GM21529 (cell line): Measurements from ENCODE around the gene RNGTT.
A peak's percentile ranks its signal among the peaks of the same experiment; 100 is the strongest.

ENCODE experiments used
- ATAC-seq: cut with Tn5 transposase; IDR thresholded peaks from one replicate; pipeline ENCODE4 v1.9.1; 2021; ENCODE audit not compliant: unreplicated experiment

The RNGTT gene

DNA sequence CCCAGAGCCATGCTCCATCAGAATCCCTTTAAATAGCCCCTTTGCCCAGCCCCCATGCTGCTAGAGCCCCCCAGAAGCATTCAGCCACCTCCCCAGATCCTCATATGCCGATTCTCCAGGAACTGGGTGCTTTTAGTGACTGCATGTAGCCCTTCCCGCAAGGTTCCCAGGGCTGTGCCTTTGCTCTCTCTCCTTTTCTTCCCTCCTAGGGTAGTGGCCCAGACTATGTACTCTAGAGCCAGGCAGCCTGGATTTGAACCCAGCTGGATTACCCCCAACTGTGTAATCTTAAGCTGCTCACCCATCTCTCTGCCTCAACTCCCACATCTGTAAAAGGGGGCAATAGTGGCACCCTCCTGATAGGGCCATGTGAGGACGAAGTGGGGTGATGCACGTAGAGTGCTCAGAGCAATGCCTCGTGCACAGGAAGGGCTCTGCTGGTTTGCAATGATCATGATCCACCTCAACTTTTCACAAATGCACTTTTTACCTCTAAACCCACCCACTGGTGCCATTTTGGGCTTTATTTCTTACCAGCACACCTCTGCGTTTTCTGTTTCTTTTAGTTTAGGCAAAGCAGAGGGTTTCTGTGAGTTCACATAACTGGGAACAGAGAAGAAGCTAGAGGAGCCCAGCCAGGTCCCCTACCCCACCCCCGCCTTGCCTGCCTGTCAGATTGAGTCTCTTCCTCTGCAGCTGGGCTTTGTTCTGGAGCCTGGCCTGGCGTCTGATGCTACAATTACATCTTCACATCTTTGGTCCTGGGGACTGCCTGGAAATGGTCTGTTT is 396.5 kb downstream of the RNGTT start:
- peak; percentile 72 for ATAC-seq

DNA sequence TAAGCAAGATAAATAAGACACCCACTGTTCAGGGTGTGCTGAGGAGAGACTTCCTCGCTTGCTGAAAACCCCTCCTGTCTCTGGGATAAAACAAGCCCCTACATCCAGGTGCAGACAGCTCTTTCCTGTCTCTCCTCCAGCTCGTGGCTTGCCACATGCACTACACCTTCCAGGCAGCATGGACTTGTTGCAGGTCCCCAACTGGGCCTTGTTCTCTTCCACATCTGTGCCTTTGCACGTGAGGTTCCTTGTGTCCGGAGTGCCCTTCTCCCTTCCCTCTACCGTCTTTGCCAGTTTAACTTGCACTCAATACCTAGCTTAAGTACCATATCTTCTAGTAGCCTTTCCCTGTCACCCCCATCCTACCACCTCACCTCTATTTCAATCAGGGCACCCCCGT is 397.6 kb downstream of the RNGTT start:
- no peak for ATAC-seq

GRCh38 chr6:88565409-88565811 is 398.0 kb downstream of the RNGTT start:
- ATAC-seq = no peak

- no peak for ATAC-seq
Observed at GRCh38 chr6:88563277-88563625, 400.2 kb downstream of the RNGTT start.

DNA sequence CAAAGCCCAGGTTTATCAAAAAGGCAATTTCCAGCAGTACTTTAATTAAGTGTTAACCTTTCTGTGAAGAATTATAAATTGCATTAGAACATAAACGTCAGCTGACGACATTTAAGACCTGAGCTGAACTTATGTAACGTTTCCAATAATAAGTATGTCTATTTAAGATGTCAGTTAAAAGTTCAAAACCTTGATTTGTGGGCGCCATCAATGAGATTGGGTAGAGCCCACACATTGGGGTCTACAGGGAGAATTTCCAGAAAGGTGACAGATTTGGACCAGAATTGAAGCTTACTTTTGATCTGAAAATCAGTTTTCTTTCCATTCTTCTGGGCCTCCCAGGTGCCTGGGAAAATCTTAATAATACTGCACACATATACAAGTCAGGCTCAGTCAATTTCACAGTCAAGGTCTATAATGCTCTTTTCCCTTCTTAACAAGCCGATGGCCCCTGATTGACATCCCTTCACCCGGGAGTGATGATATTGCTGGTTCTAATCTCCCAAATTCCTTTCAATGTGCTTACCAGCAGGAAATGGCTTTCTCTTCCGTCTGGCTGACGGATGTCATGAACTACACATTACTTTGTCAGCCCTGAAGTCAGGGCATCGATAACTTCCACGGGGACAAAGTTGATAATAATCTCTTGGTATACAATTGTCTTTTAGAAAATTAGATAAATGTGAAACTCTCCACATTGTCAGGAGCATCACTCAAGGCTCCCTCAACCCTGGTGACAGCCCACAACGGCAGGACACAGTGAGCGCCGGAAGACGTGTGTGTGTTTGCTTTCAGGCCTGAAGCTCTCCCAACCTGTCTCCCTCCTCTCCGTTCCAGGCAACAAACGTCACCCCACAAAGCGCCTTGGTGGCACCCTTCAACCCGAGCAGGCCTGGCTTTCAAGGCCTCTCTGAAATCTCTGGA is 400.8 kb downstream of the RNGTT start:
- no peak for ATAC-seq

GRCh38 chr6:88561954-88562315 is 401.5 kb downstream of the RNGTT start:
- ATAC-seq = no peak

DNA sequence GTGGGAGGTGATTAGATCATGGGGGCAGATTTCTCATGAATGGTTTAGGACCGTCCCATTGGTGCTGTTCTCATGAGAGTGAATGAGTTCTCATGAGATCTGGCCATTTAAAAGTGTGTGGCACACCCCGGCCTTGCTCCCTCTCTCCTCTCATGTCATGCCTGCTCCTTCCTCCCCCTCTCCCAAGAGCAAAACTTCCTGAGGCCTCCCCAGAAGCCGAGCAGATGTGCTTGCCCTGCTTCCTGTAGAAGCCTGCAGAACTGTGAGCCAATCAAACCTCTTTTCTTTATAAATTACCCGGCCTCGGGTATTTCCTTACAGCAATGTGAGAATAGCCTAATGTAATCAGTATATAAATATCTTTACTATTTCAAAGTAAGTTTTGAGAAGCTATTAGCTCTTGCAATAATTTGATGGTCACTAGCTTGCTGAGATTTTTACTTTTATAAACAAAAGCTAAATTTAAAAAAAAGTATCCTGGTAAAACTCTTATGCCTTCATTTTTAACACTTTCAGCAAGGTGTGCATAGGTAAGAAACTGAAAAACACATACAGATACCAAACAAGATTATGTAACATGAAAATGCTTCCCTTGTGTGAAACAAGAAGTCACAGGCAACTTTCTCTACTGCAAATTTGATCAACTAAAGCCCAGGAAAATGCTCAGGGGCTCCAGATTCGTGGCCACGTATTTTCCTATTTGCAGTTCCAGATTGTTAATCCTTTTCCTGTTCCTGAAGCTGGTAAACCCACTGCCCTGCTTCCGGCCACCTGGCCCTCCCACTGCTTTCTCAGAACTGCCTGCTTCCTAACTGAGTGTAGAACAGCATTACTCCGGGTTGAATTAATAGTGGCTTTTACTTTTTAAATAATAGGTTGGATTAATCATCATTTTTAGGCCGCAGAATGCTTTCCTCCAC is 402.1 kb downstream of the RNGTT start:
- no peak for ATAC-seq
